HG02884 (cell line): ENCODE data around the gene SLC22A12.
"Not testable (repeated sequence)": the region's sequence is repeated elsewhere in the genome, so short reads cannot be mapped to it uniquely, and the experiment has no call there.

Source experiments
- ATAC-seq: cut with Tn5 transposase; IDR thresholded peaks from one replicate; pipeline ENCODE4 v1.9.1; 2021; ENCODE audit warnings: mild to moderate bottlenecking, moderate library complexity; ENCODE audit not compliant: unreplicated experiment

The SLC22A12 gene

GRCh38 chr11:64583296-64584262 lies 7.4 kb upstream of the SLC22A12 start:
- ATAC-seq = no peak

GRCh38 chr11:64585150-64585549 lies 5.9 kb upstream of the SLC22A12 start:
- ATAC-seq = no peak

GRCh38 chr11:64586366-64586765 lies 4.7 kb upstream of the SLC22A12 start:
- ATAC-seq = no peak

- ATAC-seq = no peak
These were observed 2.3 kb upstream of the SLC22A12 start for GRCh38 chr11:64588701-64589100.

- no peak for ATAC-seq
These were observed 525 bp downstream of the SLC22A12 start for GRCh38 chr11:64591257-64592233.

GRCh38 chr11:64592234-64592615 lies 1.2 kb downstream of the SLC22A12 start:
- no peak for ATAC-seq

GRCh38 chr11:64592656-64593055 lies 1.6 kb downstream of the SLC22A12 start:
- ATAC-seq = no peak

- no peak for ATAC-seq
These were observed 2.4 kb downstream of the SLC22A12 start for GRCh38 chr11:64593156-64594105.

- ATAC-seq = no peak
These were observed 3.3 kb downstream of the SLC22A12 start for GRCh38 chr11:64594159-64594939.

GRCh38 chr11:64595922-64596321 lies 4.9 kb downstream of the SLC22A12 start:
- ATAC-seq = not testable (repeated sequence)

- no peak for ATAC-seq
These were observed 6.7 kb downstream of the SLC22A12 start for GRCh38 chr11:64597671-64598101.

- ATAC-seq = no peak
These were observed 7.2 kb downstream of the SLC22A12 start for GRCh38 chr11:64598106-64598796.

GRCh38 chr11:64598797-64599697 lies 8.0 kb downstream of the SLC22A12 start:
- no peak for ATAC-seq

GRCh38 chr11:64599698-64600211 lies 8.7 kb downstream of the SLC22A12 start:
- no peak for ATAC-seq

GRCh38 chr11:64600281-64600992 lies 9.4 kb downstream of the SLC22A12 start:
- no peak for ATAC-seq

GRCh38 chr11:64601605-64602465 lies 10.8 kb downstream of the SLC22A12 start:
- ATAC-seq = no peak
